Endothelial cell (in vitro differentiated cells): ENCODE results near the gene GRM1. TPM values are rescaled to one million over a fixed set of nuclear protein-coding genes. Genes with fewer than 3 reads are reported as not detected.

Experiments
- DNase-seq: peaks from one replicate; pipeline ENCODE4 v3.0.0; 2021; ENCODE audit warnings: low spot score
- H3K27ac Mint-ChIP-seq: one replicate; pipeline ENCODE4 v1.8.0; 2021; ENCODE audit warnings: mixed read lengths, inconsistent platforms; ENCODE audit not compliant: unreplicated experiment
- H3K27me3 Mint-ChIP-seq: one replicate; pipeline ENCODE4 v1.8.0; 2021; ENCODE audit warnings: mild to moderate bottlenecking, moderate library complexity, mixed read lengths, inconsistent platforms; ENCODE audit not compliant: unreplicated experiment
- H3K36me3 Mint-ChIP-seq: one replicate; pipeline ENCODE4 v1.8.0; 2021; ENCODE audit warnings: mild to moderate bottlenecking, low read depth, mixed read lengths, inconsistent platforms; ENCODE audit not compliant: unreplicated experiment
- H3K4me1 Mint-ChIP-seq: one replicate; pipeline ENCODE4 v1.8.0; 2021; ENCODE audit warnings: mild to moderate bottlenecking, mixed read lengths, inconsistent platforms; ENCODE audit not compliant: unreplicated experiment
- H3K4me3 Mint-ChIP-seq: one replicate; pipeline ENCODE4 v1.8.0; 2021; ENCODE audit warnings: mild to moderate bottlenecking, mixed read lengths, inconsistent platforms; ENCODE audit not compliant: unreplicated experiment
- H3K9me3 Mint-ChIP-seq: one replicate; pipeline ENCODE4 v1.8.0; 2021; ENCODE audit warnings: mixed read lengths, inconsistent platforms; ENCODE audit not compliant: unreplicated experiment
- CTCF ChIP-seq: fragments of 200-600 bp; sonication (generic); IDR thresholded peaks from one replicate; pipeline ENCODE4 v1.5.0; 2021; ENCODE audit warnings: antibody characterized with exemption; ENCODE audit not compliant: unreplicated experiment
- total RNA-seq: library from RNA; stranded (reverse); fragmentation: NEBNext Ultra II Directional; extraction: Animal tissue kit (Norgen Biotek cat#: 25700); gene quantifications from one replicate; pipeline ENCODE4 v1.2.1, GENCODE V29; 2021; ENCODE audit not compliant: unreplicated experiment

The GRM1 gene
- total RNA-seq, 1 donor from 2014 or later: 0.23 TPM

- H3K36me3 Mint-ChIP-seq: no peaks in the 10 kb centered on the region
- no peak for DNase-seq
- no peak overlapping the region for H3K4me3 Mint-ChIP-seq
- TF ChIP-seq CTCF: no peak
- no peaks in the 10 kb centered on the region for H3K27me3 Mint-ChIP-seq
- H3K9me3 Mint-ChIP-seq: peaks cover 4% of the 10 kb centered on the region
- peaks cover 5% of the 10 kb centered on the region for H3K4me1 Mint-ChIP-seq
- no peak overlapping the region for H3K27ac Mint-ChIP-seq
Observed at GRCh38 chr6:146419576-146419975, 390.7 kb downstream of the GRM1 start.

- DNase-seq: no peak
- Mint-ChIP-seq H3K4me1 (peaks cover 5% of the 10 kb centered on the region), H3K4me3 (no peak overlapping the region), H3K36me3 (no peaks in the 10 kb centered on the region), H3K9me3 (peaks cover 4% of the 10 kb centered on the region), H3K27ac (no peak overlapping the region), H3K27me3 (no peaks in the 10 kb centered on the region)
- TF ChIP-seq CTCF: no peak
Observed at GRCh38 chr6:146420255-146420654, 391.4 kb downstream of the GRM1 start.

GRCh38 chr6:146422789-146423375 is 394.0 kb downstream of the GRM1 start:
- H3K4me1 Mint-ChIP-seq: peaks cover 5% of the 10 kb centered on the region
- no peak overlapping the region for H3K27ac Mint-ChIP-seq
- no peak overlapping the region for H3K4me3 Mint-ChIP-seq

GRCh38 chr6:146423452-146423851 is 394.6 kb downstream of the GRM1 start:
- H3K27me3 Mint-ChIP-seq: peaks cover 1% of the 10 kb centered on the region
- no peak for DNase-seq
- H3K36me3 Mint-ChIP-seq: no peaks in the 10 kb centered on the region
- no peak overlapping the region for H3K4me3 Mint-ChIP-seq
- H3K4me1 Mint-ChIP-seq: peaks cover 5% of the 10 kb centered on the region
- TF ChIP-seq CTCF: no peak
- peaks cover 4% of the 10 kb centered on the region for H3K9me3 Mint-ChIP-seq
- H3K27ac Mint-ChIP-seq: no peak overlapping the region

More at GRCh38 chr6:146422789-146423375, 394.0 kb downstream of the GRM1 start:
- no peak for DNase-seq
- Mint-ChIP-seq H3K36me3 (no peaks in the 10 kb centered on the region), H3K27me3 (peaks cover 1% of the 10 kb centered on the region), H3K9me3 (peaks cover 4% of the 10 kb centered on the region)
- no peak for TF ChIP-seq CTCF

- no peaks in the 10 kb centered on the region for H3K9me3 Mint-ChIP-seq
- H3K4me1 Mint-ChIP-seq: peaks cover 8% of the 10 kb centered on the region
- H3K27ac Mint-ChIP-seq: no peak overlapping the region
- no peak for TF ChIP-seq CTCF
- H3K4me3 Mint-ChIP-seq: no peak overlapping the region
- DNase-seq: no peak
- H3K27me3 Mint-ChIP-seq: peaks cover 1% of the 10 kb centered on the region
- no peaks in the 10 kb centered on the region for H3K36me3 Mint-ChIP-seq
Observed at GRCh38 chr6:146426516-146426915, 397.7 kb downstream of the GRM1 start.
